HepG2 (cell line): ENCODE measurements around the gene IFIT5. TPM values are rescaled to one million over a fixed set of nuclear protein-coding genes. Genes with fewer than 3 reads are reported as not detected.

ENCODE experiments used
- ATAC-seq: fragments of 200-7000 bp; cut with Tn5 transposase; 3 replicates; pipeline ENCODE4 v1.9.1; 2020; ENCODE audit warnings: mild to moderate bottlenecking, moderate library complexity
- BruUV-seq: library from RNA; stranded (reverse); fragments of 400-500 nt; replicated peaks from 2 replicates; lab custom pipeline; 2021; lab: Mats Ljungman, UMichigan
- CTCF ChIA-PET: fragments of 300-600 bp; formaldehyde crosslinking; extraction: SDS; loops from one replicate; lab custom pipeline; 2021; ENCODE audit warnings: low total read pairs, inconsistent platforms, low intra/inter-chr PET ratio; lab: Yijun Ruan, JAX
- POLR2A ChIA-PET: fragments of 350-600 bp; sonication (Branson Sonifier 250); formaldehyde crosslinking; loops from one replicate; lab custom pipeline; 2020; ENCODE audit warnings: antibody characterized with exemption, inconsistent platforms; lab: Yijun Ruan, JAX
- DNase-seq: peaks from one replicate; pipeline ENCODE4 v3.0.0-alpha.2; 2015; ENCODE audit warnings: low spot score
- FAIRE-seq: peaks from 3 replicates; lab custom pipeline; 2011; peaks lifted over from hg19 to GRCh38; lab: Jason Lieb, UNC
- H2AFZ ChIP-seq: one replicate; pipeline ENCODE4 v1.6.1; 2011; ENCODE audit warnings: low read length, inconsistent platforms
- H3K27ac ChIP-seq: fragments of 300-600 bp; 3 replicates; pipeline ENCODE4 v1.8.0; 2011; ENCODE audit warnings: mixed run types, mild to moderate bottlenecking, mixed read lengths, low read length, inconsistent platforms; ENCODE audit not compliant: insufficient read depth; ENCODE audit errors: extremely low read length
- H3K27me3 ChIP-seq, 2 experiments: fragments of 200-600 bp in 1 of 2; 2 replicates in 1 of 2; 3 replicates in 1 of 2; pipeline versions ENCODE4 v1.6.0 to v1.8.0; 2011; ENCODE audit warnings: low read length in 2 of 2, mild to moderate bottlenecking in 2 of 2, moderate library complexity in 2 of 2, inconsistent platforms in 1 of 2; ENCODE audit not compliant: insufficient read depth in 2 of 2, control insufficient read depth in 1 of 2
- H3K36me3 ChIP-seq, 2 experiments: fragments of 200-600 bp in 1 of 2; replicated peaks in 1 of 2; 2 replicates in 1 of 2; 3 replicates in 1 of 2; pipeline versions ENCODE4 v1.5.1 to v1.8.0; 2011; ENCODE audit warnings: low read length in 2 of 2, inconsistent platforms in 1 of 2; ENCODE audit not compliant: insufficient read depth in 2 of 2, control insufficient read depth in 1 of 2
- H3K4me1 ChIP-seq: 2 replicates; pipeline ENCODE4 v1.5.1; 2012; ENCODE audit warnings: low read length, inconsistent platforms; ENCODE audit not compliant: insufficient read depth
- H3K4me2 ChIP-seq: 2 replicates; pipeline ENCODE4 v1.6.0; 2011; ENCODE audit warnings: low read depth, low read length, inconsistent platforms
- H3K4me3 ChIP-seq, 3 experiments: fragments of 200-600 bp in 1 of 3; sonication (generic), shearing (Covaris generic) in 1 of 3; replicated peaks in 1 of 3; 2 replicates each; pipeline ENCODE4 v1.5.1; 2011 to 2016; ENCODE audit warnings: low read length in 3 of 3, inconsistent platforms in 2 of 3, low read depth in 2 of 3, mild to moderate bottlenecking in 2 of 3, control low read depth in 1 of 3, mixed read lengths in 1 of 3; ENCODE audit not compliant: insufficient read depth in 1 of 3
- H3K79me2 ChIP-seq: one replicate; pipeline ENCODE4 v1.6.1; 2011; ENCODE audit warnings: low read length, inconsistent platforms; ENCODE audit not compliant: insufficient read depth
- H3K9ac ChIP-seq: 2 replicates; pipeline ENCODE4 v1.6.0; 2011; ENCODE audit warnings: mild to moderate bottlenecking, low read depth, low read length, inconsistent platforms; ENCODE audit not compliant: insufficient read depth
- H3K9me3 ChIP-seq: 2 replicates; pipeline ENCODE4 v1.5.1; 2012; ENCODE audit warnings: mild to moderate bottlenecking, low read length
- H4K20me1 ChIP-seq: 2 replicates; pipeline ENCODE4 v1.6.0; 2011; ENCODE audit warnings: inconsistent platforms, mild to moderate bottlenecking, low read length, moderate library complexity; ENCODE audit not compliant: insufficient read depth
- ATF3 ChIP-seq: sonication (generic); formaldehyde crosslinking; IDR thresholded peaks from 2 replicates; pipeline ENCODE4 v1.4.0; 2020; ENCODE audit warnings: missing genetic modification reagents
- ATF6 ChIP-seq: sonication (generic); formaldehyde crosslinking; conservative IDR thresholded peaks from 2 replicates; pipeline ENCODE4 v1.4.0; 2020; ENCODE audit warnings: missing genetic modification reagents
- IKZF1 ChIP-seq: fragments of 450-650 bp; IDR thresholded peaks from 2 replicates; pipeline ENCODE4 v1.7.1; 2016
- KMT2A ChIP-seq: sonication (generic); formaldehyde crosslinking; IDR thresholded peaks from 2 replicates; pipeline ENCODE4 v1.4.0; 2020; ENCODE audit warnings: missing genetic modification reagents
- SNAI1 ChIP-seq: sonication (generic); formaldehyde crosslinking; IDR thresholded peaks from 2 replicates; pipeline ENCODE4 v1.5.0; 2020; ENCODE audit warnings: mild to moderate bottlenecking, missing genetic modification reagents, borderline replicate concordance
- SRSF4 ChIP-seq: fragments of 200-400 bp; formaldehyde crosslinking; IDR thresholded peaks from one replicate; pipeline ENCODE4 v1.6.1; 2018; ENCODE audit warnings: mild to moderate bottlenecking, low read depth, low read length, moderate library complexity; ENCODE audit not compliant: poor library complexity, severe bottlenecking
- SRSF9 ChIP-seq: fragments of 200-400 bp; formaldehyde crosslinking; IDR thresholded peaks from 2 replicates; pipeline ENCODE4 v1.6.1; 2018; ENCODE audit warnings: borderline replicate concordance, mild to moderate bottlenecking, low read depth, low read length; ENCODE audit not compliant: insufficient read depth, poor library complexity, severe bottlenecking
- TCF7 ChIP-seq: sonication (generic); IDR thresholded peaks from 2 replicates; pipeline ENCODE4 v1.6.1; 2016; ENCODE audit warnings: antibody characterized with exemption, low read depth
- TOE1 ChIP-seq: sonication (generic); formaldehyde crosslinking; IDR thresholded peaks from 2 replicates; pipeline ENCODE4 v1.4.0; 2020; ENCODE audit warnings: mild to moderate bottlenecking, missing genetic modification reagents
- ZMAT3 ChIP-seq: sonication (generic); formaldehyde crosslinking; conservative IDR thresholded peaks from 2 replicates; pipeline ENCODE4 v1.7.0; 2021; ENCODE audit warnings: missing genetic modification reagents
- ZNF326 ChIP-seq: sonication (generic); formaldehyde crosslinking; IDR thresholded peaks from 2 replicates; pipeline ENCODE4 v1.4.0; 2020; ENCODE audit warnings: missing genetic modification reagents, borderline replicate concordance
- ZNF354B ChIP-seq: sonication (generic); formaldehyde crosslinking; IDR thresholded peaks from 2 replicates; pipeline ENCODE4 v1.8.0; 2022; ENCODE audit warnings: mild to moderate bottlenecking, missing genetic modification reagents
- ZNF547 ChIP-seq: sonication (generic); formaldehyde crosslinking; IDR thresholded peaks from 2 replicates; pipeline ENCODE4 v1.5.1; 2020; ENCODE audit warnings: mild to moderate bottlenecking, missing genetic modification reagents
- ZNF788 ChIP-seq: sonication (generic); formaldehyde crosslinking; IDR thresholded peaks from 2 replicates; pipeline ENCODE4 v1.5.0; 2020; ENCODE audit warnings: mild to moderate bottlenecking, missing genetic modification reagents, borderline replicate concordance
- WGBS: methylation state at CpG from one replicate; pipeline ENCODE4 v1.1.6; 2017; ENCODE audit warnings: low lambda C conversion rate; 5-methylcytosine and 5-hydroxymethylcytosine counted together
- in situ Hi-C: cut with HindIII; loops from 2 replicates; pipeline ENCODE4 v1.10.0; 2017; ENCODE audit warnings: low pct_unique_long_range_greater_than_20kb; ENCODE audit not compliant: extremely low pct_ligation_motif_present
- intact Hi-C: fragments of 100-400 bp; cut with micrococcal nuclease; formaldehyde crosslinking; loops from one replicate; pipeline ENCODE4 v1.10.0; 2022; ENCODE audit not compliant: unreplicated experiment
- polyA plus RNA-seq, 8 experiments: library from polyadenylated mRNA; depleted of rRNA in 3 of 8; stranded (reverse) in 7 of 8; unstranded in 1 of 8; fragments of >200 nt; fragmentation: Illumina TruSeq in 4 of 8; extraction: Trizol in 4 of 8; gene quantifications; 2 replicates each; pipeline versions ENCODE4 v1.2.1 to v1.2.3, GENCODE V29; 2011 to 2016; ENCODE audit warnings: low read depth in 4 of 8, missing spikeins in 1 of 8, mixed read lengths in 1 of 8; ENCODE audit not compliant: insufficient read depth in 1 of 8
- total RNA-seq, 5 experiments: library from RNA; depleted of rRNA; stranded (reverse); fragments of >200 nt; fragmentation: Illumina TruSeq; extraction: Trizol; gene quantifications; 2 replicates each; pipeline ENCODE4 v1.2.3, GENCODE V29; 2016; ENCODE audit warnings: low read depth in 1 of 5

The IFIT5 gene
- total and polyA plus RNA-seq, 2 of the 13 experiments (the other 11 are each of a cell fraction or from before 2014, with no cell fraction given) = 2.2 to 8.3 TPM

GRCh38 chr10:89403043-89403442 is 11.3 kb upstream of the IFIT5 start:
- no peak for ATAC-seq
- in situ Hi-C loops = no loop called here

More at GRCh38 chr10:89403043-89403442, 11.3 kb upstream of the IFIT5 start:
- WGBS = 85% methylated on average over 2 of the region's 2 CpGs
- ChIA-PET CTCF (no interaction called here), POLR2A (no interaction called here)
- no peak for FAIRE-seq
- Histone ChIP-seq H3K4me2 (no peak overlapping the region), H3K9me3 (no peaks in the 10 kb centered on the region), H3K4me1 (peaks cover 21% of the 10 kb centered on the region), H3K27me3 (no peaks in the 10 kb centered on the region), H3K79me2 (no peaks in the 10 kb centered on the region), H3K27ac (no peak overlapping the region), H3K9ac (no peak overlapping the region), H2AFZ (no peak overlapping the region), H3K4me3 (no peak overlapping the region), H3K36me3 (0 out of 5 replicates have a peak, but pooled peaks cover 0 to 3% of the 10 kb centered on the region in 2 experiments), H4K20me1 (no peaks in the 10 kb centered on the region)
- intact Hi-C loops = no loop called here
- BruUV-seq = no TSS peak
- TF ChIP-seq IKZF1 (no peak), KMT2A (CRISPR knock-in tag) (no peak), ZNF547 (no peak), ATF3 (no peak), ZMAT3 (CRISPR knock-in tag) (no peak), ATF6 (CRISPR knock-in tag) (no peak), ZNF354B (no peak), SNAI1 (no peak), SRSF4 (no peak), ZNF788 (no peak), ZNF326 (CRISPR knock-in tag) (no peak), SRSF9 (no peak), TCF7 (no peak), TOE1 (CRISPR knock-in tag) (no peak)
- no peak for DNase-seq
